GM12891 (cell line): ENCODE data around the gene NOX5.

Experiments
- PAX5 ChIP-seq: IDR thresholded peaks from 2 replicates; pipeline ENCODE4 v1.6.1; 2011; ENCODE audit warnings: low read length, moderate library complexity, mild to moderate bottlenecking; ENCODE audit not compliant: insufficient read depth, severe bottlenecking
- POLR2A ChIP-seq: IDR thresholded peaks from 2 replicates; pipeline ENCODE4 v1.6.1; 2011; ENCODE audit warnings: low read depth, low read length, control low read depth
- POLR2AphosphoS5 ChIP-seq: IDR thresholded peaks from 2 replicates; pipeline ENCODE4 v1.6.1; 2011; ENCODE audit warnings: low read depth, low read length, control low read depth
- POU2F2 ChIP-seq: IDR thresholded peaks from 2 replicates; pipeline ENCODE4 v1.6.1; 2011; ENCODE audit warnings: low read depth, mild to moderate bottlenecking, control low read depth, low read length, moderate library complexity
- SPI1 ChIP-seq: IDR thresholded peaks from 2 replicates; pipeline ENCODE4 v1.6.1; 2011; ENCODE audit warnings: low read depth, low read length, control low read depth
- TAF1 ChIP-seq: IDR thresholded peaks from 2 replicates; pipeline ENCODE4 v1.6.1; 2011; ENCODE audit warnings: low read depth, low read length, control low read depth

GRCh38 chr15:68993276-68993675, 21.2 kb upstream of the NOX5 start:
- no peak for TF ChIP-seq POLR2AphosphoS5
- no peak for TF ChIP-seq POLR2A
- no peak for TF ChIP-seq TAF1
- no peak for TF ChIP-seq SPI1
- no peak for TF ChIP-seq PAX5
- no peak for TF ChIP-seq POU2F2
